Kidney epithelial cell (primary cell): Measurements from ENCODE around the gene MRPL53. TPM values are rescaled to one million over a fixed set of nuclear protein-coding genes. Genes with fewer than 3 reads are reported as not detected.

Experiments
- DNase-seq: peaks from one replicate; pipeline ENCODE4 v3.0.0-alpha.2; 2010; ENCODE audit warnings: low read depth
- H3K27me3 ChIP-seq: 2 replicates; pipeline ENCODE4 v1.6.0; 2011; ENCODE audit warnings: low read length; ENCODE audit not compliant: control insufficient read depth, insufficient read depth
- H3K36me3 ChIP-seq: 2 replicates; pipeline ENCODE4 v1.5.1; 2011; ENCODE audit warnings: low read length; ENCODE audit not compliant: control insufficient read depth, insufficient read depth
- H3K4me3 ChIP-seq: 2 replicates; pipeline ENCODE4 v1.5.1; 2011; ENCODE audit warnings: low read depth, mild to moderate bottlenecking, control low read depth, low read length
- total RNA-seq: library from RNA; depleted of rRNA; stranded (reverse); fragments of >200 nt; gene quantifications from 2 replicates; pipeline ENCODE4 v1.2.3, GENCODE V29; 2015
- TF ChIP-seq, protein P1 (sequence below): IDR thresholded peaks from 2 replicates; pipeline ENCODE4 v1.5.1; 2011; ENCODE audit warnings: mild to moderate bottlenecking, moderate library complexity, low read length, control low read depth, inconsistent platforms; ENCODE audit not compliant: insufficient read depth, poor library complexity, severe bottlenecking

Gene MRPL53
- total RNA-seq, 1 donor from 2014 or later = 24.6 TPM

DNA sequence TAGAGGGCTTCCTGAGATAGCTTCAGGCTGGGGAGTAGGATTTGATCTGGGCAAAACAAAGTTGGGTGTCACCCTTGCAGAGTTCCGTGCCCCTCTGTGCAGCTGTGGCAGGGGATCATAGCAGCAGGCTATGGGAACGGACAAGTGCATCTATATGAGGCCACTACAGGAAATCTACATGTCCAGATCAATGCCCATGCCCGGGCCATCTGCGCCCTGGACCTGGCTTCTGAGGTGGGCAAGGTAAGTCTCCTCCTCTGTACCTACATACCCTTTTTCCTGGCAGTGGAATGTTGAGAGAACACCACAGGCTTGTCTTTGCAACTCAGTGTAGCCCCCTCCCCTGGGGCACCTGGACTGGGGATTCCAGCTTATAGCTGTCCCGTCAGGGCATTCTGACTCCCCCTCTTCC lies 47.5 kb downstream of the MRPL53 start:
- no peak for DNase-seq
- H3K36me3 ChIP-seq = peaks cover 2% of the 10 kb centered on the region
- H3K4me3 ChIP-seq = no peak overlapping the region

DNA sequence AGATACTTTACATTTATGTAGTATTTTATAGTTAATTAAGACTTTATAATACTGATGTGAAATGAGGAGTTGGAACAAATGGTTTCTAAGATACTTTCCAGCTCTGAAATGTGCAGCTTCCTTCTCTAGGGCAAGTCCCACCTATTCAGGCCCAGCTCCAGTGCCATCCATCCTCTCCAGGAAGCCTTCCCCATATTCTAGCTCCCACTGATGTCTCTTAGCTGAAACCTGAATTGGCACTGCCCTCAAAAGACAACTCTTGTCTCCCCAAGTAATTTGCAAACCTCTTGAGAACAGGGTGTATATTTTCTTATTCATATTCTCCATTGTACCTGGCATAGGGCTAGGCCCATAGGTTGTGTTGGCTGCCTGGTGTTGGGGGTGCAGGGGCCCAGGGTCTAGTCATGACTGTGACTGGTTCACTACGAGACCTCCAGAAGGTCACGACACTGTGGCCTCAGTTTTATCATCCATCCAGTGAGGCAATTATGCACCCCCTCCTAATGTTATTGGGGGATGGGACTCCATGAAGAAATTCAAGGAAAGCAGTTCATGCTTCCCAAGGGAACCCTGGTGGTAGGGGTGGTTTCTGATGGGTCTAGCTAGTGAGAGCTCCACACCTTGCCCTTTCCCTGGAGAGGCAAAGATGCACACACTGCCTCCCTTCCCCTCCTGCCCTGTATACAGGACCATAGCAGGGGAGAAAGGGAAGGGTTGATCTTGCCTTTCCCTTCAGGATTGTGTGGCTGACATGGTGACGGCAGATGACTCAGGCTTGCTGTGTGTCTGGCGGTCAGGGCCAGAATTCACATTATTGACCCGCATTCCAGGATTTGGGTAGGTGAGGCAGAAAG lies 48.1 kb downstream of the MRPL53 start:
- H3K36me3 ChIP-seq = peaks cover 2% of the 10 kb centered on the region
- no peaks in the 10 kb centered on the region for H3K27me3 ChIP-seq
- DNase-seq = no peak
- TF ChIP-seq, protein P1, sequence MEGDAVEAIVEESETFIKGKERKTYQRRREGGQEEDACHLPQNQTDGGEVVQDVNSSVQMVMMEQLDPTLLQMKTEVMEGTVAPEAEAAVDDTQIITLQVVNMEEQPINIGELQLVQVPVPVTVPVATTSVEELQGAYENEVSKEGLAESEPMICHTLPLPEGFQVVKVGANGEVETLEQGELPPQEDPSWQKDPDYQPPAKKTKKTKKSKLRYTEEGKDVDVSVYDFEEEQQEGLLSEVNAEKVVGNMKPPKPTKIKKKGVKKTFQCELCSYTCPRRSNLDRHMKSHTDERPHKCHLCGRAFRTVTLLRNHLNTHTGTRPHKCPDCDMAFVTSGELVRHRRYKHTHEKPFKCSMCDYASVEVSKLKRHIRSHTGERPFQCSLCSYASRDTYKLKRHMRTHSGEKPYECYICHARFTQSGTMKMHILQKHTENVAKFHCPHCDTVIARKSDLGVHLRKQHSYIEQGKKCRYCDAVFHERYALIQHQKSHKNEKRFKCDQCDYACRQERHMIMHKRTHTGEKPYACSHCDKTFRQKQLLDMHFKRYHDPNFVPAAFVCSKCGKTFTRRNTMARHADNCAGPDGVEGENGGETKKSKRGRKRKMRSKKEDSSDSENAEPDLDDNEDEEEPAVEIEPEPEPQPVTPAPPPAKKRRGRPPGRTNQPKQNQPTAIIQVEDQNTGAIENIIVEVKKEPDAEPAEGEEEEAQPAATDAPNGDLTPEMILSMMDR = no peak
- H3K4me3 ChIP-seq = no peak overlapping the region

More for the DNA sequence above, 47.5 kb downstream of the MRPL53 start:
- TF ChIP-seq, protein P1 = no peak
- H3K27me3 ChIP-seq = no peaks in the 10 kb centered on the region

DNA sequence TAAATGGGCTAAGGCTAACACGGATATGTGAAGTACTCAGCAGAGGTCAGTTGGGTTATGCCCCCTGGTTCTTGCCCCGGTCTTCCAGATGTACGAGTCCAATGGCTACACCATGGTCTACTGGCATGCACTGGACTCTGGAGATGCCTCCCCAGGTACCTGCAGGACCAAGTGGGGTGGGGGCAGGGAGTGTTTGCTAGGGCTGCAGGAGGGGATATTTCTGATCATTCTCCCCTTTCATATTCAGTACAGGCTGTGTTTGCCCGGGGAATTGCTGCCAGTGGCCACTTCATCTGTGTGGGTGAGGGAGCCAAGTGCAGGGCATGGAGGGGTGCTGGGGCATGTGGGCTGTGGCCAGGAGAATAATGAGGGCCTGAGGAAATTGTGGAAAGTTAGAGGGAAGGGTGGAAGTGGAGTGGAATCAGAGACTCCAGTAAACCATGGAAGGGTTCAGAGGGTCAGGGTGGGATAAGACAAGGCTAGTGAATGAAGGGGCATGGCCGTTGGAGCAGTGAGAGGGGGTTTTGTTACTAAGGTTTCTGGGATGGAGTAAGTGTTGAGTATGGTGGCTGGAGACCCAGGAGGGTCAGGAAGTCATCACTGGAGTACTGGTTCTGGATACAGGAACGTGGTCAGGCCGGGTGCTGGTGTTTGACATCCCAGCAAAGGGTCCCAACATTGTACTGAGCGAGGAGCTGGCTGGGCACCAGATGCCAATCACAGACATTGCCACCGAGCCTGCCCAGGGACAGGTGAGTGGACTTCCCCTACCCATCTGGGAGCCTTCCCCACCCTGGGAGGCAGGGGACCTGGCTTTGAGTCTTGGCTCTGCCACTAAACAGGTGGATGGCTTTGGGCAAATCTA lies 49.0 kb downstream of the MRPL53 start:
- TF ChIP-seq, protein P1 = no peak

More for the DNA sequence above, 49.0 kb downstream of the MRPL53 start:
- Histone ChIP-seq H3K36me3 (no peaks in the 10 kb centered on the region), H3K4me3 (no peak overlapping the region), H3K27me3 (no peaks in the 10 kb centered on the region)
- DNase-seq = no peak

Other genes with a start within 250 kb of the MRPL53 start
- 1.2 and 1.8 TPM in 2 replicates for gene SLC4A5, start 129.3 kb downstream of the MRPL53 start, total RNA-seq
- gene DCTN1, start 92.4 kb downstream of the MRPL53 start, total RNA-seq = 124 and 129 TPM in 2 replicates
- gene C2orf81, start 51.1 kb downstream of the MRPL53 start, total RNA-seq = 3.0 and 4.3 TPM in 2 replicates
- 24.6 and 28.0 TPM in 2 replicates for gene WDR54, start 51.0 kb downstream of the MRPL53 start, total RNA-seq
- 88.4 and 103 TPM in 2 replicates for gene RTKN, start 30.7 kb downstream of the MRPL53 start, total RNA-seq
- 20.6 and 31.3 TPM in 2 replicates for gene INO80B, start 17.6 kb downstream of the MRPL53 start, total RNA-seq
- 78.9 and 96.9 TPM in 2 replicates for gene WBP1, start 14.2 kb downstream of the MRPL53 start, total RNA-seq
- gene MOGS, start 7.3 kb downstream of the MRPL53 start, total RNA-seq = 68.1 and 70.9 TPM in 2 replicates
- gene CCDC142, start 10.3 kb upstream of the MRPL53 start, total RNA-seq = 4.4 and 9.5 TPM in 2 replicates
- gene TTC31, start 10.4 kb upstream of the MRPL53 start, total RNA-seq = 19.1 and 20.3 TPM in 2 replicates
- 1.9 and 3.4 TPM in 2 replicates for gene LBX2, start 26.9 kb upstream of the MRPL53 start, total RNA-seq
- gene PCGF1, start 35.0 kb upstream of the MRPL53 start, total RNA-seq = 17.1 and 19.3 TPM in 2 replicates
- gene TLX2, start 41.8 kb upstream of the MRPL53 start, total RNA-seq = 0.27 TPM in 1 of 2 replicates, not detected in the other
- gene DQX1, start 53.6 kb upstream of the MRPL53 start, total RNA-seq = not detected in 2 replicates
- 143 TPM in 2 replicates for gene AUP1, start 57.0 kb upstream of the MRPL53 start, total RNA-seq
- gene HTRA2, start 57.3 kb upstream of the MRPL53 start, total RNA-seq = 35.1 and 36.0 TPM in 2 replicates
- gene LOXL3, start 81.3 kb upstream of the MRPL53 start, total RNA-seq = 3.3 and 4.2 TPM in 2 replicates
- gene DOK1, start 82.0 kb upstream of the MRPL53 start, total RNA-seq = 23.6 and 27.7 TPM in 2 replicates
- 1.3 and 1.6 TPM in 2 replicates for gene M1AP, start 175.7 kb upstream of the MRPL53 start, total RNA-seq
- gene SEMA4F, start 181.6 kb upstream of the MRPL53 start, total RNA-seq = 11.2 and 16.4 TPM in 2 replicates